22Rv1 (cell line): ENCODE results near the gene TMPRSS4.

Experiments used
- H3K27ac ChIP-seq: fragments of 450-650 bp; 2 replicates; pipeline ENCODE4 v1.5.1; 2017
- CTCF ChIP-seq: fragments of 450-650 bp; IDR thresholded peaks from 2 replicates; pipeline ENCODE4 v1.5.1; 2017; ENCODE audit warnings: mild to moderate bottlenecking
- ZFX ChIP-seq: fragments of 450-650 bp; IDR thresholded peaks from 2 replicates; pipeline ENCODE4 v1.6.1; 2017; ENCODE audit warnings: antibody characterized with exemption, borderline replicate concordance

TMPRSS4 gene

GRCh38 chr11:118143661-118144185, 66.8 kb downstream of the TMPRSS4 start:
- no peak overlapping the region for H3K27ac ChIP-seq
- no peak for TF ChIP-seq ZFX
- TF ChIP-seq CTCF: no peak

- TF ChIP-seq CTCF (no peak), ZFX (no peak)
- no peak overlapping the region for H3K27ac ChIP-seq
Measured at GRCh38 chr11:118144301-118145268, 67.7 kb downstream of the TMPRSS4 start.

- H3K27ac ChIP-seq: no peak overlapping the region
- TF ChIP-seq CTCF: peak; percentile 83
- TF ChIP-seq ZFX: no peak
Measured at GRCh38 chr11:118145285-118146227, 68.7 kb downstream of the TMPRSS4 start.

GRCh38 chr11:118146554-118146953, 69.7 kb downstream of the TMPRSS4 start:
- TF ChIP-seq CTCF (no peak), ZFX (no peak)

GRCh38 chr11:118147502-118147901, 70.6 kb downstream of the TMPRSS4 start:
- no peak overlapping the region for H3K27ac ChIP-seq
- TF ChIP-seq CTCF (no peak), ZFX (no peak)

More at GRCh38 chr11:118146554-118146953, 69.7 kb downstream of the TMPRSS4 start:
- H3K27ac ChIP-seq: no peak overlapping the region

- TF ChIP-seq ZFX: no peak
- TF ChIP-seq CTCF: no peak
- H3K27ac ChIP-seq: no peak overlapping the region
Measured at GRCh38 chr11:118148240-118148639, 71.4 kb downstream of the TMPRSS4 start.
